GM18498 (cell line): ENCODE measurements around the gene DYNLT2B.
"Not testable (repeated sequence)": the region's sequence is repeated elsewhere in the genome, so short reads cannot be mapped to it uniquely, and the experiment has no call there.

Source experiments
- ATAC-seq: cut with Tn5 transposase; IDR thresholded peaks from one replicate; pipeline ENCODE4 v1.9.1; 2021; ENCODE audit warnings: mild to moderate bottlenecking, moderate library complexity; ENCODE audit not compliant: unreplicated experiment

The DYNLT2B gene

GRCh38 chr3:196274585-196274984, 43.5 kb downstream of the DYNLT2B start:
- peak; percentile 80 for ATAC-seq

GRCh38 chr3:196273655-196274054, 44.4 kb downstream of the DYNLT2B start:
- ATAC-seq, result no peak

GRCh38 chr3:196272826-196273225, 45.2 kb downstream of the DYNLT2B start:
- ATAC-seq, result no peak

- no peak for ATAC-seq
Measured at GRCh38 chr3:196270499-196270898, 47.5 kb downstream of the DYNLT2B start.

- no peak for ATAC-seq
Measured at GRCh38 chr3:196268284-196269163, 49.5 kb downstream of the DYNLT2B start.

GRCh38 chr3:196263819-196264218, 54.2 kb downstream of the DYNLT2B start:
- no peak for ATAC-seq

- no peak for ATAC-seq
Measured at GRCh38 chr3:196260784-196261183, 57.3 kb downstream of the DYNLT2B start.

GRCh38 chr3:196255776-196256175, 62.3 kb downstream of the DYNLT2B start:
- ATAC-seq, result no peak

- ATAC-seq, result no peak
Measured at GRCh38 chr3:196254376-196255283, 63.4 kb downstream of the DYNLT2B start.

- no peak for ATAC-seq
Measured at GRCh38 chr3:196251918-196252317, 66.1 kb downstream of the DYNLT2B start.

- ATAC-seq, result no peak
Measured at GRCh38 chr3:196246612-196247308, 71.3 kb downstream of the DYNLT2B start.

- not testable (repeated sequence) for ATAC-seq
Measured at GRCh38 chr3:196244166-196244565, 73.9 kb downstream of the DYNLT2B start.

- ATAC-seq, result no peak
Measured at GRCh38 chr3:196241704-196242103, 76.3 kb downstream of the DYNLT2B start.
